Natural killer cell treated with Interleukin-12 subunit alpha and Interleukin-12 subunit beta and Interleukin-15 and Interleukin-18, amount 100 ng/mL, for 72 hours (primary cell): ENCODE data around the gene KIF2C. TPM values are rescaled to one million over a fixed set of nuclear protein-coding genes. Genes with fewer than 3 reads are reported as not detected.

Source experiments
- ATAC-seq, 2 donors: fragments of 150-1000 bp; cut with Tn5 transposase in 1 of 2; sonication (Bioruptor Pico), chemical (Tn5 transposase) in 1 of 2; 2 replicates each; pipeline ENCODE4 v1.10.0; 2021
- DNase-seq: peaks from one replicate; pipeline ENCODE4 v3.0.0; 2022; ENCODE audit warnings: low spot score
- H3K27ac Mint-ChIP-seq, 2 donors: 1 replicate in 1 of 2; 2 replicates in 1 of 2; pipeline ENCODE4 v1.8.0; 2022; ENCODE audit warnings: mixed read lengths in 2 of 2, mild to moderate bottlenecking in 1 of 2, moderate library complexity in 1 of 2
- H3K27me3 Mint-ChIP-seq, 2 donors: 1 replicate in 1 of 2; 2 replicates in 1 of 2; pipeline ENCODE4 v1.8.0; 2022; ENCODE audit warnings: mixed read lengths in 2 of 2
- H3K36me3 Mint-ChIP-seq: one replicate; pipeline ENCODE4 v1.8.0; 2022; ENCODE audit warnings: mixed read lengths
- H3K4me1 Mint-ChIP-seq, 2 donors: 1 replicate in 1 of 2; 2 replicates in 1 of 2; pipeline ENCODE4 v1.8.0; 2022; ENCODE audit warnings: low read depth in 2 of 2, mixed read lengths in 2 of 2, mild to moderate bottlenecking in 1 of 2
- H3K4me3 Mint-ChIP-seq: one replicate; pipeline ENCODE4 v1.8.0; 2022; ENCODE audit warnings: mixed read lengths
- H3K9me3 Mint-ChIP-seq: 2 replicates; pipeline ENCODE4 v1.8.0; 2022; ENCODE audit warnings: mixed read lengths
- total RNA-seq, 2 donors: library from RNA; stranded (reverse); gene quantifications; one replicate each; pipeline ENCODE4 v1.2.3, GENCODE V29; 2022

The KIF2C gene
- total RNA-seq, 2 donors from 2014 or later, result 44.5 to 97.0 TPM

GRCh38 chr1:44707112-44707881 is 32.3 kb upstream of the KIF2C start:
- Mint-ChIP-seq H3K4me1 (peaks cover 4 to 7% of the 10 kb centered on the region in 2 donors), H3K27me3 (peaks cover 0 to 3% of the 10 kb centered on the region in 2 donors), H3K36me3 (no peaks in the 10 kb centered on the region), H3K4me3 (no peak overlapping the region), H3K9me3 (no peaks in the 10 kb centered on the region), H3K27ac (peak overlapping the region in 1 of 2 donors; percentile 49)
- DNase-seq (no peak), ATAC-seq (no peak)

GRCh38 chr1:44707959-44708831 is 31.4 kb upstream of the KIF2C start:
- Mint-ChIP-seq H3K4me3 (peak overlapping the region; percentile 47), H3K36me3 (no peaks in the 10 kb centered on the region), H3K9me3 (no peaks in the 10 kb centered on the region)

GRCh38 chr1:44713321-44713781 is 26.3 kb upstream of the KIF2C start:
- ATAC-seq (no peak), DNase-seq (no peak)
- Mint-ChIP-seq H3K36me3 (no peaks in the 10 kb centered on the region), H3K27ac (no peak overlapping the region), H3K9me3 (no peaks in the 10 kb centered on the region), H3K4me3 (no peak overlapping the region), H3K4me1 (peaks cover 29 to 34% of the 10 kb centered on the region in 2 donors), H3K27me3 (no peaks in the 10 kb centered on the region)

More at GRCh38 chr1:44707959-44708831, 31.4 kb upstream of the KIF2C start:
- DNase-seq, result no peak
- H3K27me3 Mint-ChIP-seq, result peaks cover 0 to 3% of the 10 kb centered on the region in 2 donors
- peaks cover 4 to 7% of the 10 kb centered on the region in 2 donors for H3K4me1 Mint-ChIP-seq
- peak overlapping the region in 1 of 2 donors; percentile 49 for H3K27ac Mint-ChIP-seq
- peak; percentile 66 to 74 for ATAC-seq

- no peak overlapping the region for H3K27ac Mint-ChIP-seq
- H3K4me3 Mint-ChIP-seq, result peak overlapping the region; percentile 12
- H3K4me1 Mint-ChIP-seq, result peaks cover 32 to 34% of the 10 kb centered on the region in 2 donors
- H3K27me3 Mint-ChIP-seq, result no peaks in the 10 kb centered on the region
- no peak for DNase-seq
- no peaks in the 10 kb centered on the region for H3K36me3 Mint-ChIP-seq
- ATAC-seq, result no peak
- no peaks in the 10 kb centered on the region for H3K9me3 Mint-ChIP-seq
Measured at GRCh38 chr1:44714532-44714931, 25.1 kb upstream of the KIF2C start.

- H3K36me3 Mint-ChIP-seq, result no peaks in the 10 kb centered on the region
- no peaks in the 10 kb centered on the region for H3K27me3 Mint-ChIP-seq
- ATAC-seq, result peak; percentile 76 to 80
- H3K9me3 Mint-ChIP-seq, result no peaks in the 10 kb centered on the region
- peak overlapping the region; percentile 12 for H3K4me3 Mint-ChIP-seq
- no peak for DNase-seq
- peak overlapping the region in 1 of 2 donors; percentile 8 for H3K27ac Mint-ChIP-seq
- peaks cover 32 to 34% of the 10 kb centered on the region in 2 donors for H3K4me1 Mint-ChIP-seq
Measured at GRCh38 chr1:44714944-44715571, 24.6 kb upstream of the KIF2C start.

- DNase-seq, result no peak
- ATAC-seq, result no peak
- peak overlapping the region; percentile 34 for H3K4me3 Mint-ChIP-seq
- no peaks in the 10 kb centered on the region for H3K36me3 Mint-ChIP-seq
- no peaks in the 10 kb centered on the region for H3K27me3 Mint-ChIP-seq
- H3K9me3 Mint-ChIP-seq, result no peaks in the 10 kb centered on the region
- H3K27ac Mint-ChIP-seq, result peak overlapping the region; percentile 32 to 59
- H3K4me1 Mint-ChIP-seq, result peaks cover 44 to 55% of the 10 kb centered on the region in 2 donors
Measured at GRCh38 chr1:44717156-44717555, 22.5 kb upstream of the KIF2C start.

GRCh38 chr1:44717653-44718052 is 22.0 kb upstream of the KIF2C start:
- H3K27ac Mint-ChIP-seq, result peak overlapping the region; percentile 32 to 59
- no peaks in the 10 kb centered on the region for H3K36me3 Mint-ChIP-seq
- H3K27me3 Mint-ChIP-seq, result no peaks in the 10 kb centered on the region
- peak overlapping the region; percentile 34 for H3K4me3 Mint-ChIP-seq
- no peak for DNase-seq
- ATAC-seq, result no peak
- peaks cover 44 to 56% of the 10 kb centered on the region in 2 donors for H3K4me1 Mint-ChIP-seq
- no peaks in the 10 kb centered on the region for H3K9me3 Mint-ChIP-seq

- peaks cover 47 to 59% of the 10 kb centered on the region in 2 donors for H3K4me1 Mint-ChIP-seq
- no peaks in the 10 kb centered on the region for H3K9me3 Mint-ChIP-seq
- peak overlapping the region; percentile 32 to 59 for H3K27ac Mint-ChIP-seq
- H3K4me3 Mint-ChIP-seq, result peak overlapping the region; percentile 34
- H3K27me3 Mint-ChIP-seq, result no peaks in the 10 kb centered on the region
- no peaks in the 10 kb centered on the region for H3K36me3 Mint-ChIP-seq
- ATAC-seq (no peak), DNase-seq (no peak)
Measured at GRCh38 chr1:44718091-44718490, 21.5 kb upstream of the KIF2C start.

- Mint-ChIP-seq H3K4me3 (no peak overlapping the region), H3K9me3 (no peaks in the 10 kb centered on the region), H3K27me3 (no peaks in the 10 kb centered on the region), H3K36me3 (no peaks in the 10 kb centered on the region), H3K27ac (peak overlapping the region in 1 of 2 donors; percentile 32), H3K4me1 (peaks cover 56 to 67% of the 10 kb centered on the region in 2 donors)
- no peak for DNase-seq
- no peak for ATAC-seq
Measured at GRCh38 chr1:44719318-44719717, 20.3 kb upstream of the KIF2C start.

- Mint-ChIP-seq H3K27me3 (no peaks in the 10 kb centered on the region), H3K4me3 (peak overlapping the region; percentile 34), H3K9me3 (no peaks in the 10 kb centered on the region), H3K36me3 (no peaks in the 10 kb centered on the region), H3K4me1 (peaks cover 52 to 63% of the 10 kb centered on the region in 2 donors), H3K27ac (peak overlapping the region; percentile 98 to 99)
- peak in 1 of 2 donors; percentile 43 for ATAC-seq
- DNase-seq, result no peak
Measured at GRCh38 chr1:44720281-44720680, 19.4 kb upstream of the KIF2C start.

GRCh38 chr1:44721485-44722361 is 17.9 kb upstream of the KIF2C start:
- Mint-ChIP-seq H3K4me3 (peak overlapping the region; percentile 53), H3K36me3 (no peaks in the 10 kb centered on the region), H3K27me3 (no peaks in the 10 kb centered on the region), H3K27ac (peak overlapping the region; percentile 98 to 99), H3K4me1 (peaks cover 42 to 55% of the 10 kb centered on the region in 2 donors), H3K9me3 (no peaks in the 10 kb centered on the region)
- ATAC-seq (peak; percentile 89 to 94), DNase-seq (peak; percentile 85)

- DNase-seq (no peak), ATAC-seq (no peak)
- peak overlapping the region; percentile 62 to 72 for H3K27ac Mint-ChIP-seq
- H3K9me3 Mint-ChIP-seq, result no peaks in the 10 kb centered on the region
- peaks cover 31 to 52% of the 10 kb centered on the region in 2 donors for H3K4me1 Mint-ChIP-seq
- no peaks in the 10 kb centered on the region for H3K27me3 Mint-ChIP-seq
- no peaks in the 10 kb centered on the region for H3K36me3 Mint-ChIP-seq
- H3K4me3 Mint-ChIP-seq, result peak overlapping the region; percentile 59
Measured at GRCh38 chr1:44723064-44723463, 16.6 kb upstream of the KIF2C start.
